Measurements from ENCODE around the gene POLDIP2. TPM values are rescaled to one million over a fixed set of nuclear protein-coding genes. Genes with fewer than 3 reads are reported as not detected.
A peak's percentile ranks its signal among the peaks of the same experiment; 100 is the strongest.

Gene POLDIP2
- total RNA-seq, 3 donors from 2014 or later: 141 to 168 (median 150) TPM

DNA sequence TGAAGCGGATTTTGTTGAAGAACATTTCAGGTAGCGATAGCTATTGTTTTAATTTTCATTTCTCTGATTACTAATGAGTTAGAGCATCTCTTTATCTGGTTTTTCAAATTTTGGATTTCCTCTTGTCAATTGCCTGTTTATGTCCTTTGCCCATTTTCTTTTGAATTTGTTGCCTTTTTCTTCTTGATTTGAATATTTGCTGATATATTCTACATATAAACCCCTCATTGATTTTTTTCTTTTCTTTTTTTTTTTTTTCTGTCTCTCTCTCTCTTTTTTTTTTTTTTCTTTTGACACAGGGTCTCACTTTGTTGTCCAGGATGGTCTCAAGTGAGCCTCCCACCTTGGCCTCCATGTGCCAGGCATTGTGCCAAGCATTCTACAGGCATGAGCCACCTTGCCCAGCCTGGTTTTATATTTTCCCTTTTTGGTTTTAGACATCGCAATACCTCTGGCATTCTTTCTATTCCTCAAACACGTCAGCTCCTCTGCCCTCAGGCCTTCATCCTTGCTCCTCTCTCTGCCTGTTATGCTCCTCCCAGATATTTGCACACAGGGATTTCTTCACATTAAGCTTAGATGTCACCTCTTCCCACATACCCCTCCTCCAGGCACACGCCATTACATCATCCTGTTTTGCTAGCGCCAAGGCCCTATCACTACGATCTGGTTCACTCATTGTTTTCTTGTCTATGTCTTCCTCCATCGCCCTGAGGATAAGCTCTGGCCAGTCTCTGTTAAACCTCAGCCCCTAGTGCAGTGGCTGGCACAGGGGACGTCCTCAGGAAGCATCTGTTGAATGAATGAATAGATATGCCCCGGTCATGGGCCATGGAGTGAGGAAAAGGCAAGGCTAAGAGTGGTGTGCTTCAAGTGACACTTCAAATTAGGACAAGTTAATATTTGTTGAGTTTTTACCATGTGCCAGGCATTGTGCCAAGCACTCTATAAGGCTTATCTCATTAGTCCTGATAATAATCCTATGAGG, 22.8 kb upstream of the POLDIP2 start:
- Mint-ChIP-seq H3K4me1 (ENCODE audit: low read depth) (peaks cover 21% of the 10 kb centered on the region), H3K27me3 (ENCODE audit: low read depth) (no peaks in the 10 kb centered on the region), H3K9me3 (no peaks in the 10 kb centered on the region), H3K4me3 (no peak overlapping the region), H3K36me3 (ENCODE audit: insufficient read depth) (peaks cover 9% of the 10 kb centered on the region)
- DNase-seq (no peak), ATAC-seq (no peak)

DNA sequence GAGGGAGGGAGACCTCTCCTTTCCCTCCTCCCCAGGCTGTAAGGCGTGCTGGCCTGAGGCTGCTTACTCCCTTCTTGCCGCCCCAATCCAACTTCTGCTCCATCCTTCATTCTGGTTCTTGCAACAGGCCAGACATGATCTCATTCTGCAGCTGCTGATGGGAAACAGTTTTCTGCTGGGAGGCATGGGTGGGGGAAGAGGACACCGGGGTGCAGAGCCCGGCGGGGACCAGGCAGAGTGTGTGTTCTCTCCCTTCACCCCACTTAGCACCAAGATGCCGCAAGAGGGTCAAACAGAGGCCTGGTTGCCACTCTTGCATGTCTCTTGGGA, 15.6 kb upstream of the POLDIP2 start:
- ATAC-seq: no peak
- Mint-ChIP-seq H3K27me3 (ENCODE audit: low read depth) (no peaks in the 10 kb centered on the region), H3K4me3 (peak overlapping the region; percentile 82), H3K4me1 (ENCODE audit: low read depth) (peaks cover 16% of the 10 kb centered on the region), H3K36me3 (ENCODE audit: insufficient read depth) (peaks cover under 1% of the 10 kb centered on the region), H3K9me3 (no peaks in the 10 kb centered on the region)
- no peak for DNase-seq

DNA sequence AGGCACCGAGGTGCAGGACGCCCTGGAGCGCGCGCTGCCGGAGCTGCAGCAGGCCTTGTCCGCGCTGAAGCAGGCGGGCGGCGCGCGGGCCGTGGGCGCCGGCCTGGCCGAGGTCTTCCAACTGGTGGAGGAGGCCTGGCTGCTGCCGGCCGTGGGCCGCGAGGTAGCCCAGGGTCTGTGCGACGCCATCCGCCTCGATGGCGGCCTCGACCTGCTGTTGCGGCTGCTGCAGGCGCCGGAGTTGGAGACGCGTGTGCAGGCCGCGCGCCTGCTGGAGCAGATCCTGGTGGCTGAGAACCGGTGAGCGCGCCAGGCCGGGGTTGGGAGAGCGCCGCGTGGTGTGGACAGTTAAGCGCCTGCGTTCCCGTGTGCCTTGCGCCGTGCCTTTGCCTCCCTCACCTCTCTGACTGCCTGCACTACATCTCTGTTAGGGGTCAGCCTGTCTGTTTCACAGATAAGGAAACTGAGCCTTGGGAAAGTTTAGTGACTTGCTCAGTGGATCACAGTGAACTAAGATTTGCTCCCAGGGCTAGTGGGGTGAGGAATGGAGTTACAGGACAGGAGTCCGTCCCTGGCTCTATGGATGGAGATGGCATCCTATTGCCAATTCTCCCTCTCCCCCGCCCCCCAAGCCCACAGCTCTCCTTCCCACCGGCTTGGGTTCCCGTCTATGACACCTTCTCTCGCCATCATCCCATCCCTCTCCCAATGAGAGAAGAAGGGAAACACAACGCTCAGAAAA, 15.0 kb upstream of the POLDIP2 start:
- Mint-ChIP-seq H3K4me3 (peak overlapping the region; percentile 82), H3K27me3 (ENCODE audit: low read depth) (no peaks in the 10 kb centered on the region), H3K9me3 (no peaks in the 10 kb centered on the region), H3K4me1 (ENCODE audit: low read depth) (peaks cover 16% of the 10 kb centered on the region), H3K36me3 (ENCODE audit: insufficient read depth) (no peaks in the 10 kb centered on the region)
- DNase-seq (no peak), ATAC-seq (peak; percentile 9 to 19)

DNA sequence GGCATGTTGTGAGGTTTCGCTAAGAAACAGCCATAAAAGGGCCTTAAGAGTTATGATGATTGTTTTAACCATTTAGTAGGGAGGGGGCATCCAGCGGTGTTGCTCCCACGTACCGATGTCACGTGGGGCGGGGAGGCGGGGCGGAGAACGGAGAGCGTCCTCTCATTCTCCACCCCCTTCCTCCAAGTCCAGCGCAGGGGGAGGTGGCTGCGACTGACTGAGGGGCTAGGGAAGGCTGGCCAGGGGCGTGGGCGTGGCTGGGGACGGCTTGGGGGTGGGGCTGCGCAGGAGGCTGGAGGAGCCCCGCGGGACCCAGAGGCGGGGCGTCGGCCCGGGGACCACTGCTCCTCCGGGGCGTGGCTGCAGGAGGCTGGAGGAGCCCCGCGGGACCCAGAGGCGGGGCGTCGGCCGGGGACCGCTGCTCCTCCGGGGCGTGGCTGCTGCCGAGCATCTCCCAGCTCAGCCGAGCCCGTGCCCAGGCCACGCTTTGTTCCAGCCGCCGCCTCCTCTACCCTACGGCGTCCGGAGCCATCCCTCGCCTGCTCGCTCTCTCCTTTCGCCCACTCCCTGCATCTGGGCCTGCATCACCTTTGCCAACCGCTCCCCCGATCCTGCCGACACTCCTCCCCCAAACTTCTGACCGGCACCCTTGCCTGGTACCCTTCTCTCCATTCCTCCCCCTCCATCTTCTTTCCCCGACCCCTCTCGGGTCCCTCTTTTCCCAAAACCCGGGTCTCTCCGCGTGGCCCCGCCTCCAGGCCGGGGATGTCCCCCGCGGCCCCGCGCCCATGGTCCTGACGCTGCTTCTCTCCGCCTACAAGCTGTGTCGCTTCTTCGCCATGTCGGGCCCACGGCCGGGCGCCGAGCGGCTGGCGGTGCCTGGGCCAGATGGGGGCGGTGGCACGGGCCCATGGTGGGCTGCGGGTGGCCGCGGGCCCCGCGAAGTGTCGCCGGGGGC, 14.2 kb upstream of the POLDIP2 start, which contains the start of gene SARM1:
Gene SARM1, plus strand, starts transcription at position 450 of the 958 bp plus-strand sequence. Its CDS starts 339 bp downstream, at position 789.
- DNase-seq (peak; percentile 75), ATAC-seq (peak; percentile 91 to 92)
- Mint-ChIP-seq H3K9me3 (no peaks in the 10 kb centered on the region), H3K27me3 (ENCODE audit: low read depth) (no peaks in the 10 kb centered on the region), H3K4me1 (ENCODE audit: low read depth) (peaks cover 16% of the 10 kb centered on the region), H3K4me3 (peak within 1 kb of the TSS; percentile 90), H3K36me3 (ENCODE audit: insufficient read depth) (no peaks in the 10 kb centered on the region)

DNA sequence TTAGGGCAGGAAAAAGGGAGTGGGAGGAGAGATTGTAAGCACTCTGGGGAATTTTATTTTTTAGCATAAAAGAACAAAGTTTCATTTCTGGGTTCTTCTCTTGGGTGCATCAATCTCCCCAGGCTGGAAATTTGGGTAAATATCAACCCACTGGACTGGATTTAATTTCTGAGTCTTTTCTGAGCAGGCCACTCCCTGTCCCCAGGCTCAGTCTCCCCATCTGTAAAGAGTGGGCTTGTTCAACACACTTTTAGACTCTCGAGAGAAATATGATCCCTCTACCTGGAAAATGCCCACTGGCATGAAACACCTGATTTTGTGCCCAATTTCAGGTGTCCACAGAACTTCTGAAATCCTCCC, 13.4 kb upstream of the POLDIP2 start:
- no peaks in the 10 kb centered on the region for H3K27me3 Mint-ChIP-seq (ENCODE audit: low read depth)
- no peak for ATAC-seq

DNA sequence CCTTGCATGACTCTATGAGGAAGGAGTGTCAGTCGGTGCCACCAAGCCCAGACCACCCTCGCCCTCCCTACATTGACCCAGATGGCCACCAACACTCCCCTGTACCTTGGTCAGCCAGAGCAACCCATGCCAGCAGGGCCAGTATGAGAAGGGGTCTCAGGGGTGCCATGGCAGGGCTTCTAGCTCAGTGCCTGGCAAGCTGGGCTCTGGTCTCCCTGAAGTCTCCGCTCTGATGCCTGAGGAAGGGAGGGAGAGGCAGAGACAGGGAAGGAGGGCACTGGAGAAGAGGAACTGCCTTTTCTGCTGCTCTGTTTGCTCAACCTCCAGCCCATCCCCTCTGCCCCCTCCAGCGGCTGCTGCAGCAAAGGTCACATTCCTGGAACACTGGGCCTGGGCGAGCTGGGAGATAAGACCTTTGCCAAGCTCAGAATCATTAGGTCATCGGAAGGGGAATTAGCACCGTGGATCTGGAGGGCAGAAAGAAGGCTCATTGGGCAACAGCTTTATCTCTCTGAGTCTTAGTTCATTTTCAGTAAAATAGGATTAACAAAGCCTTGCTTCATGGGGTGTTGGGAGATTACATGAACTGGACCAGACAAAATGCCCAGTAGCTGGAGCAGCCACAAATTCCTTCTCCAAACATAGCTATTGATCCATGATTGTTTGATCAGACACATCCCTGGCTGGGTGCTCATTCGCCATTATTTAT, 12.9 kb upstream of the POLDIP2 start, which contains the start of gene VTN:
Gene VTN, minus strand, starts transcription at position 273 of the 709 bp plus-strand sequence. Its CDS starts 104 bp downstream, at position 169.
- Mint-ChIP-seq H3K4me3 (peak within 1 kb of the TSS; percentile 90), H3K27me3 (ENCODE audit: low read depth) (no peaks in the 10 kb centered on the region), H3K9me3 (no peaks in the 10 kb centered on the region), H3K4me1 (ENCODE audit: low read depth) (peaks cover 16% of the 10 kb centered on the region), H3K36me3 (ENCODE audit: insufficient read depth) (no peaks in the 10 kb centered on the region)
- ATAC-seq (no peak), DNase-seq (no peak)

More for the DNA sequence above, 13.4 kb upstream of the POLDIP2 start:
- H3K4me3 Mint-ChIP-seq: peak overlapping the region; percentile 90
- no peaks in the 10 kb centered on the region for H3K36me3 Mint-ChIP-seq (ENCODE audit: insufficient read depth)
- no peak for DNase-seq
- peaks cover 16% of the 10 kb centered on the region for H3K4me1 Mint-ChIP-seq (ENCODE audit: low read depth)
- H3K9me3 Mint-ChIP-seq: no peaks in the 10 kb centered on the region

DNA sequence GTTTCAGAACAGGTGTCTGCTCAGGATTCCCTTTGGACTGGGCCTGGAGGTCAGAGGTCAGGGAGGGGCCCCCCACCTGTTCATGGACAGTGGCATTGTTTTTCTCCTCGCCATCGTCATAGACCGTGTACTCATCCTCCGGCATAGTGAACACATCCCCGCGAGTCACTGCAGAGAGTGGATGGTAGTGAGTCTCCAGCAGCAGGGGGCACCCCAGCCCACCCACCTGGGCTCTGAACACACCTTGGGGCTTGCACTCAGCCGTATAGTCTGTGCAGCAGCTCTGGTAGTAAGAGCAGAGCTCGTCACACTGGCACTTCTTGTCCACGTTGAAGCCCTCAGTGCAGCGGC, 12.3 kb upstream of the POLDIP2 start:
- Mint-ChIP-seq H3K4me3 (no peak overlapping the region), H3K4me1 (ENCODE audit: low read depth) (peaks cover 16% of the 10 kb centered on the region), H3K36me3 (ENCODE audit: insufficient read depth) (no peaks in the 10 kb centered on the region), H3K9me3 (no peaks in the 10 kb centered on the region), H3K27me3 (ENCODE audit: low read depth) (no peaks in the 10 kb centered on the region)
- DNase-seq (no peak), ATAC-seq (no peak)

DNA sequence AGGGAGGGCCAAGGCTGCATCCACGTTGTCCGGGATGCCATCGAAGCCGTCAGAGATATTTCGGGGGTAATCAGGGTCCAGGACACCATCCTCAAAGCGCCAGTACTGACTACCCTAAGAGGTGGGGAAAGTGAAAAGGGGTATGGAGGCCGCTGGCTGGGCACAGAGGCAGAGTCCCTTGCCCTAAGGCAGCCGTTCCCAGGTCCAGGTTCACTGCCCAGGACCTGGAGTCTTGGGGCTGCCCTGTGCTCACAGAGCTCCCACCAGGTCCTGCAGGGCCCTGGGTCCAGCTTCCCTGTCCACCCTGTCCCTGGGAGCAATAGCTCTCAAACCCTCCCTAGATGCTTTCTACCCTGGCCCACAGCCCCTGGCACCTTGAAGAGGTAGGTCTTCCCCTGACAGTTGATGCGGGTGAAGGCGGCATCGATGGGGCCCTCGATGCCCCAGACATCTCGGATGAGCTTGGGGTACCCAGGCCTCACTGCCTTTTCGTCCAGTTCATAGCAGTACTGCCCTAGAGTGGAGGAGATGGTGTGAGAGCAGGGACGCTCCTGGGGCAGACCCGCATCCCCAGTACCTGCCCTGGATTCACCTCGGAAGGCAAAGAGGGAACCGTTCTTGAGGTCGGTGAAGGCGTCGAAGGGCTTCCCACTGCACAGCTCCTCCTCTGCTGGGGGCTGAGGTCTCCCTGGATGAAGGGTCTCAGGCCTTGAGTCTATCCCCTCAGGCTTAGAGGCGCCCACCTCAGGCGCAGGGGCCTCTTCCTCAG, 11.8 kb upstream of the POLDIP2 start:
- no peak overlapping the region for H3K4me3 Mint-ChIP-seq

DNA sequence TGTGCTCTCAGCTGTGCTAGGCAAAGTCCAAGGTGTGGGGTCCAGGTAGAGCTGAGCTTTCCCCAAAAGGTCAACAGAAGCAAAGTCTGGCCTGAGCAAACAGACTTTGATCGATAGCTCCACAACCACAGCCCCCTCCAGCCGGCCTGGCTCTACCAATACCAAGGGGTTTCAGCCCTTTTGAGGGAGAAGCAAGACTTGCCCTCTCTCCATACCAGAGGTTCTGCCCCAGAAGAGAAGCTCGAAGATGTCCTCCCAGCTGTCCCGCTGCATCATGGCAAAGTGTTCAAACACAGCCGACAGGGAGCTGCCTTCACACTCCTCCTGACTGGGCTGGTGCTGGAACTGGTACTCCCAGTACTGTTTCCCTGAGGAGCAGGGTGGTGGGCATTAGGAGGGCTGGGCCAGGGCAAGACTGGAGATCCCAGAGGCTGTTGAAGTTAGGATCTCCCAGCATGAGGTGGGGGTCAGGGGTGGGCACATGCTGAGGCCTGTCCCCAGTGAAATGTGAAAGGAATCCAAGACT, 11.0 kb upstream of the POLDIP2 start:
- H3K4me3 Mint-ChIP-seq: no peak overlapping the region
- no peak for DNase-seq
- H3K36me3 Mint-ChIP-seq (ENCODE audit: insufficient read depth): no peaks in the 10 kb centered on the region
- ATAC-seq: no peak
- peaks cover 13% of the 10 kb centered on the region for H3K4me1 Mint-ChIP-seq (ENCODE audit: low read depth)
- H3K9me3 Mint-ChIP-seq: no peaks in the 10 kb centered on the region
- H3K27me3 Mint-ChIP-seq (ENCODE audit: low read depth): no peaks in the 10 kb centered on the region

More for the DNA sequence above, 11.8 kb upstream of the POLDIP2 start:
- H3K36me3 Mint-ChIP-seq (ENCODE audit: insufficient read depth): no peaks in the 10 kb centered on the region
- DNase-seq (no peak), ATAC-seq (no peak)
- H3K4me1 Mint-ChIP-seq (ENCODE audit: low read depth): peaks cover 16% of the 10 kb centered on the region
- H3K9me3 Mint-ChIP-seq: no peaks in the 10 kb centered on the region
- H3K27me3 Mint-ChIP-seq (ENCODE audit: low read depth): no peaks in the 10 kb centered on the region

DNA sequence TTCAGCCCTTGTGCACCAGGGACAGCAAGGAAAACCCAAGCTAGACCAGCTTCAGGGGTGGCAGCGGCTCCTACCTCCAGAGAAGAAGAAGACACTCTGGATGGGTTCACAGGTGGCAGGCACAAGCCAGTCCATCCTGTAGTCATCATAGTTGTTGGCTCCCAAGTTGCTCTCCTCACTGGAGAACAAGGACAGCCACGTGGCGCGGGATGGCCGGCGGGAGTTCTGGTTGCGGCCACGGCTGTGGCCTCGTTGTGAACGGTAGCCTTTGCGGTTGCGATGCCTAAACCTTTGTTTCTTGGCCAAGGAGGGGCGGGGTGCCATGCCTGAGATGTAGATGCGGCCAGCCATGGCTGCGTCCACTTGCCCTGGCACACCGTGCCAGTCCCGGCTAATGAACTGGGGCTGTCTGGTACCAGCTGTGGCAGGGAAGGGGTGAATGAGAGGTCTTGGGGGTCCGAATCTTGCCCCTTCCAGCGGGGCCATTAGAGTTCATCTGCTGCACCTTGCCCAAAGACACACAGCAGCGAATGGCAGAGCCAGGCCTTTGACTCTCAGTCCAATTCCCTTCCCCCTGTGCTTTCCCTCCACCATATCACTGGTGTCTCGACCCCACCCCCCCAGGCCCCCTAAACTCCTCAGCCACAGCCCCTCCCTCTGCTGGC, 10.4 kb upstream of the POLDIP2 start:
- Mint-ChIP-seq H3K9me3 (no peaks in the 10 kb centered on the region), H3K4me1 (ENCODE audit: low read depth) (peaks cover 7% of the 10 kb centered on the region), H3K27me3 (ENCODE audit: low read depth) (no peaks in the 10 kb centered on the region), H3K4me3 (no peak overlapping the region), H3K36me3 (ENCODE audit: insufficient read depth) (no peaks in the 10 kb centered on the region)
- no peak for ATAC-seq
- no peak for DNase-seq

DNA sequence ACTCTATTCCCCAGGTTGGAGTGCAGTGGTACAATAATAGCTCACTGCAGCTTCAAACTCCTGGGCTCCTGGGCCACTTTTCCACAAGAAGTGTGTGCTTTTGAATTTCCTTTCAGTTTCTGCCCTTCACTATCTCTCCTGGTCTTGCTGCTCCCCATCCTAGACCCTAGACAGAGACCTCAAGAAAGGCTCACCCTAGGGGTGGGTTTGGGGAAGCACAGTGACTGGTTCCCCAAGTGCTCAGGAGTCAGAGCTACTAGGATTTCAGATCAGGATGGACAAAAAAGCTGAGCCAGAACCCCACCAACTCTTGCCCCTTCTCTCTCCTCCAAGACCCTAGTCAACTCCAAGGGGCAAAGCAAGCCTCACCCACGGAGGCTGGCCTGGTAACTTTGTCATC, 9.3 kb upstream of the POLDIP2 start:
- peaks cover 4% of the 10 kb centered on the region for H3K4me1 Mint-ChIP-seq (ENCODE audit: low read depth)
- DNase-seq (no peak), ATAC-seq (no peak)
- H3K9me3 Mint-ChIP-seq: no peaks in the 10 kb centered on the region
- H3K27me3 Mint-ChIP-seq (ENCODE audit: low read depth): no peaks in the 10 kb centered on the region
- no peaks in the 10 kb centered on the region for H3K36me3 Mint-ChIP-seq (ENCODE audit: insufficient read depth)
- H3K4me3 Mint-ChIP-seq: no peak overlapping the region

DNA sequence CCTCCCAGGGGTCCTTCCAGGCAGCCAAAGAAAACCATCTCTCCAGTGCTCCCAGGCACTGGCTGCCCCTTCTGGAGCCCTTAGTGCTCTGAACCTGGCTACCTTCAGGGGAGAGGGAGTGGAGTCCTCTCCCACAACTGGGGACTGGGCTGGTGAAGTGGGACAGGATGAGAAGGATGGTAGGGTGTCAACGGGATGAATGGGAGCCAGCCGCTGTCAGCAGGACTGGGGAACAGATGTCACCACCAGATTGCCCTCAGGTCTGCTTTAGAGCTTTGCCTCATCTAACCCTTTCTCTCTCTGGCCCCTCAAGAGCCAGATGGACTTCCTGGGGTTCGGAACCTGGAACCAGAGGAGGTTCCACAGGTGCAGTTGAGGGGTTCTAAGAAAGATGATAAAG, 8.2 kb upstream of the POLDIP2 start:
- no peaks in the 10 kb centered on the region for H3K27me3 Mint-ChIP-seq (ENCODE audit: low read depth)
- no peak overlapping the region for H3K4me3 Mint-ChIP-seq
- no peaks in the 10 kb centered on the region for H3K9me3 Mint-ChIP-seq
- no peak for DNase-seq
- ATAC-seq: no peak
- peaks cover 10% of the 10 kb centered on the region for H3K36me3 Mint-ChIP-seq (ENCODE audit: insufficient read depth)
- no peaks in the 10 kb centered on the region for H3K4me1 Mint-ChIP-seq (ENCODE audit: low read depth)

Data from activated T-cell treated with anti-CD3 and anti-CD28 coated beads, Interleukin-2, amount 50 U/mL, for 4 hours (primary cell).